NB4 (cell line): ENCODE results near the gene GNG8.

ENCODE experiments used
- DNase-seq: peaks from one replicate; pipeline ENCODE4 v3.0.0; 2010; ENCODE audit warnings: low read depth
- H3K4me3 ChIP-seq: one replicate; pipeline ENCODE4 v1.5.1; 2011; ENCODE audit warnings: mild to moderate bottlenecking, low read depth, low read length, moderate library complexity
- CTCF ChIP-seq: IDR thresholded peaks from one replicate; pipeline ENCODE4 v1.5.1; 2012; ENCODE audit warnings: low read depth, low read length
- MAX ChIP-seq: IDR thresholded peaks from 2 replicates; pipeline ENCODE4 v1.6.1; 2011; ENCODE audit warnings: low read depth, low read length
- MYC ChIP-seq: IDR thresholded peaks from 2 replicates; pipeline ENCODE4 v1.6.1; 2011; ENCODE audit warnings: low read depth, low read length
- POLR2A ChIP-seq: IDR thresholded peaks from 2 replicates; pipeline ENCODE4 v1.6.1; 2011; ENCODE audit warnings: mild to moderate bottlenecking; ENCODE audit not compliant: insufficient read length; ENCODE audit errors: extremely low read depth

GNG8 gene

GRCh38 chr19:46610851-46611770 lies 24.9 kb downstream of the GNG8 start:
- no peak overlapping the region for H3K4me3 ChIP-seq
- peak; percentile 89 for DNase-seq
- TF ChIP-seq CTCF (no peak), MYC (no peak), POLR2A (no peak), MAX (no peak)

- no peak for TF ChIP-seq MYC
- no peak for TF ChIP-seq CTCF
- no peak for TF ChIP-seq MAX
- no peak for TF ChIP-seq POLR2A
- H3K4me3 ChIP-seq, result no peak overlapping the region
- no peak for DNase-seq
These were observed 25.6 kb downstream of the GNG8 start for GRCh38 chr19:46610413-46610775.

GRCh38 chr19:46609511-46610412 lies 26.2 kb downstream of the GNG8 start:
- no peak for TF ChIP-seq MYC
- no peak for TF ChIP-seq CTCF
- TF ChIP-seq POLR2A, result no peak
- TF ChIP-seq MAX, result no peak
- H3K4me3 ChIP-seq, result no peak overlapping the region
- no peak for DNase-seq

- DNase-seq, result no peak
- no peak overlapping the region for H3K4me3 ChIP-seq
- TF ChIP-seq POLR2A (no peak), MYC (no peak), CTCF (no peak), MAX (no peak)
These were observed 27.2 kb downstream of the GNG8 start for GRCh38 chr19:46608581-46609345.

GRCh38 chr19:46608178-46608577 lies 27.8 kb downstream of the GNG8 start:
- no peak for TF ChIP-seq MYC
- no peak for TF ChIP-seq CTCF
- no peak for TF ChIP-seq MAX
- no peak for TF ChIP-seq POLR2A
- DNase-seq, result no peak
- H3K4me3 ChIP-seq, result no peak overlapping the region
